ENCODE measurements around the gene CALCR.

CALCR gene

GRCh38 chr7:93442478-93443224 is 131.9 kb downstream of the CALCR start:
- peak; percentile 21 for DNase-seq

- no peak for DNase-seq
Observed at GRCh38 chr7:93435791-93436190, 138.7 kb downstream of the CALCR start.

- no peak for DNase-seq
Observed at GRCh38 chr7:93432130-93432529, 142.4 kb downstream of the CALCR start.

- DNase-seq: no peak
Observed at GRCh38 chr7:93430917-93431588, 143.5 kb downstream of the CALCR start.

- DNase-seq: no peak
Observed at GRCh38 chr7:93429563-93429962, 145.0 kb downstream of the CALCR start.

GRCh38 chr7:93427107-93427506 is 147.4 kb downstream of the CALCR start:
- no peak for DNase-seq

- no peak for DNase-seq
Observed at GRCh38 chr7:93426155-93426696, 148.3 kb downstream of the CALCR start.

GRCh38 chr7:93414574-93414973 is 159.9 kb downstream of the CALCR start:
- DNase-seq: no peak

GRCh38 chr7:93409324-93409723 is 165.2 kb downstream of the CALCR start:
- no peak for DNase-seq

GRCh38 chr7:93407239-93407638 is 167.3 kb downstream of the CALCR start:
- DNase-seq: no peak

- DNase-seq: no peak
Observed at GRCh38 chr7:93402944-93403343, 171.6 kb downstream of the CALCR start.

GRCh38 chr7:93399642-93400041 is 174.9 kb downstream of the CALCR start:
- no peak for DNase-seq

GRCh38 chr7:93392984-93393383 is 181.5 kb downstream of the CALCR start:
- no peak for DNase-seq

GRCh38 chr7:93390660-93391059 is 183.9 kb downstream of the CALCR start:
- no peak for DNase-seq

- DNase-seq: no peak
Observed at GRCh38 chr7:93382362-93382761, 192.2 kb downstream of the CALCR start.

- no peak for DNase-seq
Observed at GRCh38 chr7:93378131-93378760, 196.3 kb downstream of the CALCR start.

GRCh38 chr7:93375603-93376002 is 198.9 kb downstream of the CALCR start:
- no peak for DNase-seq

Data from T-helper 9 cell (primary cell).